HUES64 (cell line): Measurements from ENCODE around the gene LHFPL6.

Source experiments
- H3K27ac ChIP-seq: 2 replicates; pipeline ENCODE4 v1.7.0; 2013; ENCODE audit warnings: low read depth, low read length, inconsistent platforms
- H3K27me3 ChIP-seq: 2 replicates; pipeline ENCODE4 v1.6.1; 2013; ENCODE audit warnings: mild to moderate bottlenecking, low read length; ENCODE audit not compliant: insufficient read depth
- H3K36me3 ChIP-seq: 2 replicates; pipeline ENCODE4 v1.6.1; 2013; ENCODE audit warnings: mild to moderate bottlenecking, low read length; ENCODE audit not compliant: insufficient read depth
- H3K4me1 ChIP-seq: 2 replicates; pipeline ENCODE4 v1.6.1; 2013; ENCODE audit warnings: mild to moderate bottlenecking, low read length, moderate library complexity; ENCODE audit not compliant: insufficient read depth
- H3K4me3 ChIP-seq: 2 replicates; pipeline ENCODE4 v1.5.1; 2013; ENCODE audit warnings: mild to moderate bottlenecking, low read length, moderate library complexity
- H3K9ac ChIP-seq: 2 replicates; pipeline ENCODE4 v1.6.1; 2013; ENCODE audit warnings: mild to moderate bottlenecking, low read depth, low read length
- H3K9me3 ChIP-seq: 2 replicates; pipeline ENCODE4 v1.6.1; 2013; ENCODE audit warnings: low read depth, low read length; ENCODE audit not compliant: insufficient read depth
- WGBS: fragments of 150-250, 120-280 bp; methylation state at CpG from one replicate; pipeline ENCODE4 v1.1.7; 2013; ENCODE audit warnings: missing lambda C conversion rate; 5-methylcytosine and 5-hydroxymethylcytosine counted together

Gene LHFPL6

DNA sequence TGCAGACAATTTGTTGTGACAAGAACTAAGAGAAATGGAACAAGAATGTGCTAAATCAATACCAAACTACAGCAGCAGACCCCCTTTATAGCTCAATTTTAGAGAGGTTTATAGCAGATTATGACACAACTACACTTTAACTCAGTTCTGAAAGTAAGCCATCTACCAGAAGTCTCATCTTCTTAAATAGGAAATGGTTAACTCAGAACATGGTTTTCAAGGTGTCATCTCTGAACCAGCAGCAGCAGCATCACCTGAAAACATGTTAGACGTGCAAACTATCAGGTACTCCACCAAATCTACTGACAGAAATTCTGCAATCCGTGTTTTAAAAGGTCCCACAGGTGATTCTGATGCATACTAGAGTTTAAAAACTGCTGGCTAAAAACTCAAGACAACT, 6.8 kb downstream of the LHFPL6 start:
- H3K9me3 ChIP-seq = no peaks in the 10 kb centered on the region
- peaks cover 4% of the 10 kb centered on the region for H3K27me3 ChIP-seq
- no peaks in the 10 kb centered on the region for H3K36me3 ChIP-seq
- no peak overlapping the region for H3K9ac ChIP-seq
- H3K27ac ChIP-seq = no peak overlapping the region
- no peak overlapping the region for H3K4me3 ChIP-seq
- 95% methylated on average over 2 of the region's 2 CpGs for WGBS
- H3K4me1 ChIP-seq = no peaks in the 10 kb centered on the region

GRCh38 chr13:39590466-39591036, 12.4 kb downstream of the LHFPL6 start:
- Histone ChIP-seq H3K9ac (no peak overlapping the region), H3K9me3 (no peaks in the 10 kb centered on the region), H3K27ac (no peak overlapping the region), H3K4me3 (no peak overlapping the region), H3K4me1 (peaks cover 5% of the 10 kb centered on the region; the same call in 1 of the 2 replicates), H3K27me3 (no peaks in the 10 kb centered on the region), H3K36me3 (no peaks in the 10 kb centered on the region)
- 95% methylated on average over 1 of the region's 2 CpGs for WGBS

DNA sequence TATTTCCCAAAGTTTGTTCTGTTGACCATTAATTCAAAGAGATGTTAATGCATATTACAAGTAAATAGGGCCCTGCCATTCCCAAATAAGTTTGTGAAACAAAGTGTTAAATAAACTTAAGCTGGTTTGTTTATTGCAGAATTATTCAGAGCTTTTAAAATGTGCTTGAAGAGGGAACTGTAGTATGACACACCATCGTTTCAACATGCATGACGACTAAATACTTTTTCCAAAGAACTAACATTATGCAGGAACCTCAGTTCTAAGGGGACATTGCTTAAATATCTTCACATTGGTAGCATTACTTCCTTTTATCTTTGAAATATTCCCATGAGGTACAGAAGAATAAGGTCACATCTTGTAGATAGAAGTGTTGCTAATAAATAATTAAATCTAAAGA, 14.6 kb downstream of the LHFPL6 start:
- Histone ChIP-seq H3K9me3 (no peaks in the 10 kb centered on the region), H3K36me3 (no peaks in the 10 kb centered on the region), H3K9ac (no peak overlapping the region), H3K27me3 (no peaks in the 10 kb centered on the region), H3K4me3 (no peak overlapping the region), H3K27ac (no peak overlapping the region), H3K4me1 (peaks cover 5% of the 10 kb centered on the region; the same call in 1 of the 2 replicates)
- WGBS = 90% methylated on average over 2 of the region's 2 CpGs

GRCh38 chr13:39587939-39588338, 15.1 kb downstream of the LHFPL6 start:
- Histone ChIP-seq H3K4me3 (no peak overlapping the region), H3K9me3 (no peaks in the 10 kb centered on the region), H3K36me3 (no peaks in the 10 kb centered on the region), H3K4me1 (peaks cover 5% of the 10 kb centered on the region; the same call in 1 of the 2 replicates), H3K9ac (no peak overlapping the region), H3K27ac (no peak overlapping the region), H3K27me3 (no peaks in the 10 kb centered on the region)
- WGBS = 89% methylated on average over 7 of the region's 7 CpGs

DNA sequence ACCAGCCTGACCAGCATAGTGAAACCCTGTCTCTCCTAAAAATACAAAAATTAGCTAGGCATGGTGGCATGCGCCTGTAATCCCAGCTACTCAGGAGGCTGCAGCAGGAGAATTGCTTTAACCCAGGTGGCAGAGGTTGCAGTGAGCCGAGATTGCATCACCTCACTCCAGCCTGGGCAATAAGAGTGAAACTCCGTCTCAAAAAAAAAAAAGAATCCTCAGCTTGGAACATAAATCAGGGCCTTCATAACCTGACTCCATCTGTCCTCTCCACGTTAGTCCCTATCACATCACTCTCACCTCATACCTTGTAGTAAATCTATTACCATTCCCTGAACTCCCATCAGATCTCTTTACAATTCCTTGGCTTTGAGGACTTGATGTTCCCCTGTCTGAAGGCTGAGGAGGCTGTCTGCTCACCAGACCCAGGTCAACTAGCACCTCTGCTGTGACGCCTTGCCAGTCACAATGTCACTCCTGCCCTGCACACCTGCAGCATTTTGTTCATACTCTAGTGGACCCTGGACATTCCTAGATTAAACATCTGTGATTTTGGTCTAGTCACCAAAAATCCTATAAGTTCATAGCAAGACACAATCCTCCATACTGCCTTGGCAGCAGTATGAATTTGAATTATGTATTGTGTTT, 15.9 kb downstream of the LHFPL6 start:
- H3K4me3 ChIP-seq = no peak overlapping the region
- no peaks in the 10 kb centered on the region for H3K9me3 ChIP-seq
- H3K4me1 ChIP-seq = peaks cover 5% of the 10 kb centered on the region; the same call in 1 of the 2 replicates
- H3K27me3 ChIP-seq = no peaks in the 10 kb centered on the region
- H3K36me3 ChIP-seq = no peaks in the 10 kb centered on the region
- no peak overlapping the region for H3K9ac ChIP-seq
- H3K27ac ChIP-seq = no peak overlapping the region
- WGBS = 94% methylated on average over 5 of the region's 5 CpGs

- Histone ChIP-seq H3K36me3 (no peaks in the 10 kb centered on the region), H3K9me3 (no peaks in the 10 kb centered on the region), H3K9ac (no peak overlapping the region), H3K4me3 (no peak overlapping the region), H3K27ac (no peak overlapping the region), H3K4me1 (peaks cover 5% of the 10 kb centered on the region; the same call in 1 of the 2 replicates), H3K27me3 (no peaks in the 10 kb centered on the region)
- WGBS = 100% methylated on average over 1 of the region's 1 CpG
These were observed 16.8 kb downstream of the LHFPL6 start for GRCh38 chr13:39586151-39586550.

- Histone ChIP-seq H3K9me3 (no peaks in the 10 kb centered on the region), H3K27ac (no peak overlapping the region), H3K27me3 (no peaks in the 10 kb centered on the region), H3K9ac (no peak overlapping the region), H3K36me3 (no peaks in the 10 kb centered on the region), H3K4me3 (no peak overlapping the region), H3K4me1 (no peaks in the 10 kb centered on the region)
- 61% methylated on average over 3 of the region's 3 CpGs for WGBS
These were observed 17.8 kb downstream of the LHFPL6 start for GRCh38 chr13:39585219-39585618.

DNA sequence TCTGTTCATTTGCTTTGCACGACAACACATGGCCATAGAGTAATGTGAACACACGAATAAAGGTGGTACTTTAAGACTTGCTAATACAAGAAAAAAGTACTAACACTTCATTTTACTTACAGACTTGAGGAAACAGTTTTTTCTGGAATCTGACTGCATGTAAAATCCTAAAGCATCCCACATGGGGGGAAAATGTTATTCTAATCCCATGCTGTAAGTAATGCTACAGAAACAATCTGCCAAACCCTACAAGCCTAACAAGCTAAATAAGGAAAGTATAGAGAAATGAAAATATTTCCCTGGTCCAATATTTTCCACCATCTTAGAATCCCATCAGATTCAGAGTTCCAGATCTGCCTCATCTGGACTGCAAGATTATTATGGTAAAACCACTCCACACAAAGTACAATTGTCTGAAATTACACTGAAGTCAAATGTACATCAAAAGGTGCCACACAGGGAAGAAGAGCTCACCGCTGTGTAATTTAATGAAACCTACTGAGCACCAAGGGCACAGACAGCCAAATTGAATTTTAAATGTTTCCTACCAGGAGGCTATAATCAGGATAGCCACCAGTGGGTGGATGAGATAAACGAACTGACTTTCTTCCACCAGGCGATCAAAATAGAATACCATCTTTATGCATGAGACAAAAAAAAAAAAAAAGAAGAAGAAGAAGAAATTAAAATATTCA, 22.0 kb downstream of the LHFPL6 start:
- no peak overlapping the region for H3K9ac ChIP-seq
- WGBS = 95% methylated on average over 3 of the region's 5 CpGs
- H3K4me1 ChIP-seq = peaks cover 10% of the 10 kb centered on the region; the same call in 1 of the 2 replicates
- H3K4me3 ChIP-seq = no peak overlapping the region
- H3K27ac ChIP-seq = no peak overlapping the region
- H3K27me3 ChIP-seq = no peaks in the 10 kb centered on the region
- H3K9me3 ChIP-seq = no peaks in the 10 kb centered on the region
- no peaks in the 10 kb centered on the region for H3K36me3 ChIP-seq

GRCh38 chr13:39578821-39579291, 24.1 kb downstream of the LHFPL6 start:
- no peaks in the 10 kb centered on the region for H3K27me3 ChIP-seq
- no peak overlapping the region for H3K9ac ChIP-seq
- peaks cover 18% of the 10 kb centered on the region; the same call in 1 of the 2 replicates for H3K4me1 ChIP-seq
- H3K36me3 ChIP-seq = no peaks in the 10 kb centered on the region
- H3K4me3 ChIP-seq = no peak overlapping the region
- no peaks in the 10 kb centered on the region for H3K9me3 ChIP-seq
- WGBS = 67% methylated on average over 3 of the region's 3 CpGs
- H3K27ac ChIP-seq = no peak overlapping the region

GRCh38 chr13:39577838-39578491, 25.0 kb downstream of the LHFPL6 start:
- Histone ChIP-seq H3K4me1 (peaks cover 18% of the 10 kb centered on the region; the same call in 1 of the 2 replicates), H3K27ac (no peak overlapping the region), H3K9me3 (no peaks in the 10 kb centered on the region), H3K36me3 (no peaks in the 10 kb centered on the region), H3K9ac (no peak overlapping the region), H3K27me3 (no peaks in the 10 kb centered on the region), H3K4me3 (no peak overlapping the region)
- WGBS = 94% methylated on average over 4 of the region's 5 CpGs

DNA sequence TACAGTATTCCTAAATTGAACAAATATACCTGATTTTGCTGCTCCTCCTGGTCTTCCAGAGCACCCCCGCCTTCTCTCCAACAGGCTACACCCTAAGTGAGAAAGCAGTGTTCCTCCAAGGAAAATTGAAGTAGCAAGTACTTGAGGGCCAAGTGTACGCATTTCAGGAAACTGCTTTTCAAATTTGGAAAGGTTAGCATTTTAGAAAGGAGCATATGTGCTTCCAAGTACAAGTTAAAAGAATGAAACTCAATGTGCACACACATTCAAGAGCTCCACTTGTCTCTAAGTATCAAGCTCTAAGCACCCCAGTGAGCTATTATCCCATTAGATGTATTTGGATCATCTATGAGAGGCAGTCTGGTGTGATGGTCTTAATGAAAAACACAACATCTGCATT, 25.8 kb downstream of the LHFPL6 start:
- Histone ChIP-seq H3K36me3 (no peaks in the 10 kb centered on the region), H3K27me3 (no peaks in the 10 kb centered on the region), H3K9ac (no peak overlapping the region), H3K9me3 (no peaks in the 10 kb centered on the region), H3K27ac (no peak overlapping the region), H3K4me1 (peaks cover 18% of the 10 kb centered on the region; the same call in 1 of the 2 replicates), H3K4me3 (no peak overlapping the region)
- WGBS = 96% methylated on average over 2 of the region's 2 CpGs
